HUES48 (cell line): ENCODE measurements around the gene FSHR.

Source experiments
- H3K27ac ChIP-seq: one replicate; pipeline ENCODE4 v1.7.0; 2013; ENCODE audit warnings: low read depth, low read length, inconsistent platforms
- H3K27me3 ChIP-seq: 2 replicates; pipeline ENCODE4 v1.6.1; 2013; ENCODE audit warnings: mild to moderate bottlenecking, low read length; ENCODE audit not compliant: control insufficient read depth, insufficient read depth
- H3K36me3 ChIP-seq: 2 replicates; pipeline ENCODE4 v1.6.1; 2013; ENCODE audit warnings: low read length; ENCODE audit not compliant: control insufficient read depth, insufficient read depth
- H3K4me1 ChIP-seq: 2 replicates; pipeline ENCODE4 v1.6.1; 2013; ENCODE audit warnings: mild to moderate bottlenecking, low read length; ENCODE audit not compliant: control insufficient read depth, insufficient read depth
- H3K4me3 ChIP-seq: 2 replicates; pipeline ENCODE4 v1.5.1; 2013; ENCODE audit warnings: mild to moderate bottlenecking, low read depth, low read length
- H3K9ac ChIP-seq: 2 replicates; pipeline ENCODE4 v1.6.1; 2013; ENCODE audit warnings: mild to moderate bottlenecking, low read depth, low read length, moderate library complexity
- H3K9me3 ChIP-seq: 2 replicates; pipeline ENCODE4 v1.6.1; 2013; ENCODE audit warnings: low read length; ENCODE audit not compliant: control insufficient read depth, insufficient read depth

The FSHR gene

DNA sequence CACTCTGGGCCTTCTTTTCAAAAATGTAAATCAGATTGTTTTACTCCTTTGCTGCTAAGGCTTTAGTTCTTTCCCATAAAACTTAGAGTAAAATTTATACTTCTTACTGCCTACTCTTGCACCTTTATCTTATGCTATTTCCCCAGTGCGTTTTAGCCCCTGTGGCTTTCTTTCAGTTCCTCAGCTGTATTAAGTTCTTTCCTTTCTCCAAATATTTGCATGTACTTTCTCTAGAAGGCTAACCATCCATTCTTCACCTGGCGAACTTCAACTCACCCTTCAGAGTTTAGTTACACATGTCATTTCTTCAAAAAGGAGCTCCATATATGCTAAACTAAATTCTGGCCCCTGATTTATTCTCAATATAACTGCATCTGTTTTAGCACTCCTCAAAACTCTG is 160.7 kb downstream of the FSHR start:
- Histone ChIP-seq H3K9me3 (no peaks in the 10 kb centered on the region), H3K9ac (no peak overlapping the region), H3K27ac (no peak overlapping the region), H3K27me3 (no peaks in the 10 kb centered on the region), H3K4me3 (no peak overlapping the region), H3K36me3 (no peaks in the 10 kb centered on the region), H3K4me1 (no peaks in the 10 kb centered on the region)

DNA sequence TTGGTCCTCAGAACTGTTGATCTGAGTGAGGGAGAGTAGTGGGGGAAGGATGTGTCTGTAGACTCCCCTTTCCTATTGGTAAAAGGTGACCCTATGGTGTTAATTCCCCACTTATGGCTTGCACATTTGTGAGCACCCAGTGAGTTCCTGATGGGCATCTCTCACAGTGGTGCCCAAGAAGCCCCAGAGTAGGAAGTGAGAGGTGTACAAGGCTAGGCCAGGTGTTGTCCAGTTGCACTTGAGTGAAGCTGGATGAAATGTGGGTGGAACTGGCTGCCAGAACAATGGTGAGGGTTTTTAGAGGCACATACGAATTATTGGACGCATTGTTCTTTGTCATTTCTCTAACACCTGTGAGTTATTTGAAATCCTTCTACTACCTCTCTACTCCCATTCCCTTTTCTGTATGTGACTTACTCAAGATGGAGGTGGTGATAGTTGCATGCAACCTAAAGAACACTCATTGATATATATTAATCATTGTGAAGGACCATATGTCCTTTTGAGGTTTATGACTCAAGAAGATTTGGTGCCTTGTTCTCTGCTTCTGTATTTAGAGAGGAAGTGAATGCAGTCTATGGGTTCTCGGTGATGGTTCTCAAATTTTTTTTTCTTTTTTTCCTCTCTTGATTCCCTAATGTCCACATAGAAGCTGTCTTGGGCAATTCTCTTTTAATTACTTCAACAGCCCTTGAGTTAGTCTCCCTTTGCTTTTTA is 162.7 kb downstream of the FSHR start:
- Histone ChIP-seq H3K9ac (no peak overlapping the region), H3K4me1 (no peaks in the 10 kb centered on the region), H3K36me3 (no peaks in the 10 kb centered on the region), H3K4me3 (no peak overlapping the region), H3K27ac (no peak overlapping the region), H3K27me3 (no peaks in the 10 kb centered on the region), H3K9me3 (no peaks in the 10 kb centered on the region)

DNA sequence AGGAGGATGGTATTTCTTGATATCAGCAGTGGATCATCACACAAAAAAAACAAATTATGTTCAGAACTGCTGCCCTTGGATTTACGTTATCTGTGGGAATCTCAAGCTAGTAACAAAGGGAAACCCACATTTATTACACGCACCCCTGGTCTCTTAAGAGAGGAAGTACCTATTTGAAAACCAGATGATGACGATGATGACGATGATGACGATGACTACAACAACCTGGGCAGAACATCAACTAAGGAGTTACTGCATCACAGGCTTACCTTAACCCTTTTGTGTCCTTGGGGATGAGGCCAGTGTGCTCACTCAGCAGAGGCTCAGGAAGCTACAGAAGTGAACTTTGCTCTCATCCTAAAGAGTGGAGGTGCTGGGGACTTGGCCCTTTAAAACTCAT is 169.4 kb downstream of the FSHR start:
- Histone ChIP-seq H3K9me3 (no peaks in the 10 kb centered on the region), H3K4me1 (no peaks in the 10 kb centered on the region), H3K36me3 (no peaks in the 10 kb centered on the region), H3K27me3 (no peaks in the 10 kb centered on the region), H3K9ac (no peak overlapping the region), H3K27ac (no peak overlapping the region), H3K4me3 (no peak overlapping the region)

DNA sequence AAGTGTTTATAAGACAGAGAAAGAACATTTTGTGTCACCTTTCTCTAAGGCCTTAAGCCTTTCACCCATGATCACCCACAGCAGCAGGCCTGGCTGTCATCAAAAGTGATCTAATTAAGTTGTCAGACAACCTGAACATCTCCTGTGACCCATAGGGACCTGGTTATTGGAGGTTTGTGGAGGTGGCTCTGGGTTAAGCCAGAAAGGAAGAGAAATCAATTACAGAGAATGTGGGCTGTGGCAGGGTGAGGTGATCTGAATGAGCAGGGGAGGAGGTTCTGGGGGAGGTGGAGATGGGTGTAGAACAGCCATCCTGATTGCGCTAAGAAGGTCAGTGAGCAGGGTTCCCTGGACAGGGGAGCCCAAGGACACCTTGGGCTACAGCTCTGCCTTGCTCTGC is 170.8 kb downstream of the FSHR start:
- H3K4me1 ChIP-seq = no peaks in the 10 kb centered on the region
- H3K9me3 ChIP-seq = no peaks in the 10 kb centered on the region
- H3K36me3 ChIP-seq = no peaks in the 10 kb centered on the region

DNA sequence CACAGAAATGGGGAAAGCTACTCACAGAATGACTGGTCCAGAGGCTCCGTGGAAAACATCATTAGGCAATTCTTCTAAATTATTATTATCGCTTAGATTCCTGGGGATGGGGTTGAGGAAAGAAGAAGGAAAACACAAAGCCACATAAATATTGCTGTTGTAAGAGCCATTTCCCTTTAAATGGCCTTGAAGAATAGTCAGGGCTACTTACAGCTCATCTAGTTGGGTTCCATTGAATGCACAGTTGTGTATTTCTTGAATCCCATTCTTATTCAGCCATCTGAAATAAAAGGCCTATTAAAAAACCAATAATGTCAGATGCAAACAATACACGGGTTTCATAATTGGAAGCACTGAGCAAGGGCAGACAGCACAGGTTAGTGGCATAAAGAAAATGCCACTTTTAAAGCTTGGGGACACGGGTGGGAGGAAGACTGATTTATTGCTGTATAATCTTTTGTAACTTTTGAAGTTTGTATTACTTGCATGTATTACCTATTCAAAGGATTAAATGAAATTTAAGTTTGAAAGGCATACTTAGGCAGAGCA is 171.4 kb downstream of the FSHR start:
- Histone ChIP-seq H3K9me3 (no peaks in the 10 kb centered on the region), H3K9ac (no peak overlapping the region), H3K36me3 (no peaks in the 10 kb centered on the region), H3K4me1 (no peaks in the 10 kb centered on the region), H3K27me3 (no peaks in the 10 kb centered on the region), H3K27ac (no peak overlapping the region), H3K4me3 (no peak overlapping the region)

More for the DNA sequence above, 170.8 kb downstream of the FSHR start:
- Histone ChIP-seq H3K27ac (no peak overlapping the region), H3K4me3 (no peak overlapping the region), H3K9ac (no peak overlapping the region), H3K27me3 (no peaks in the 10 kb centered on the region)

DNA sequence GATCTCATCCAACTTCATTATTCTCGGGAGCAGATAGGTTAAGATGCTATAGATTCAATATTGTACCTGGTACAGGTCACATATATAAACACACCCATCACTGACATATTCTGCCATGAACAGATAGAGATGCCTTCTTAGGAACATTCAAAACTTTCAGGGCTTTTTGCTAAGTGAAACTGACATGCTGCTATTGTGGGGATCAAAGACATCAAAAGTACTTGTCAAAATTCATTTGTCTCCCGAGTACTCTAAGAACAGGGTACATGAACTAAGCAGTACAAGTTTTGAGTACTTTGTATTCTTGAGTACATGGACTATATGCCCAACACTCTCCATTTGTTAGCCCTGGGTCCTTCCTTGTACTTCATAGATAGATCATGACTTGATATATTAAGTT is 173.5 kb downstream of the FSHR start:
- no peaks in the 10 kb centered on the region for H3K36me3 ChIP-seq
- no peaks in the 10 kb centered on the region for H3K4me1 ChIP-seq
- no peaks in the 10 kb centered on the region for H3K27me3 ChIP-seq
- no peak overlapping the region for H3K9ac ChIP-seq
- H3K9me3 ChIP-seq = no peaks in the 10 kb centered on the region
- H3K4me3 ChIP-seq = no peak overlapping the region
- no peak overlapping the region for H3K27ac ChIP-seq

DNA sequence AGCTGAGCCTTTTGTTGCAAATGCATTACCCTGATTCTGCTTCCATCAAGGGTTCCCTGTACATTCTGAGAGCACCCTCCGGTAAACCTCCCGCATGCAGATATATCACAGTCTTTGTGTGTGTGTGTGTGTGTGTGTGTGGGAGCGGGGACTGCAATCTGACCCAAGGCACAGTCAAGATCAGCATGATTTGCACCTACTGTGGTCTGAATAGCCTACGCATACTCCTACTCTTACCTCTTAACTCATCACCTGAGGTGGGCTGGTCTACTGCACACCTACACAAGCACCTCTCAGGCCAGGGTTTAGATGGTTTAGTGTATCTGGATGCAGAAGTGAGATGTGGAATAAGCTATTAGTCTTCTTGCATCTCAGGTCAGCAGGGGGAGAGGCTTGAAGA is 174.6 kb downstream of the FSHR start:
- H3K9ac ChIP-seq = no peak overlapping the region
- H3K9me3 ChIP-seq = no peaks in the 10 kb centered on the region
- no peaks in the 10 kb centered on the region for H3K36me3 ChIP-seq
- no peaks in the 10 kb centered on the region for H3K27me3 ChIP-seq
- no peak overlapping the region for H3K4me3 ChIP-seq
- H3K4me1 ChIP-seq = no peaks in the 10 kb centered on the region
- no peak overlapping the region for H3K27ac ChIP-seq

DNA sequence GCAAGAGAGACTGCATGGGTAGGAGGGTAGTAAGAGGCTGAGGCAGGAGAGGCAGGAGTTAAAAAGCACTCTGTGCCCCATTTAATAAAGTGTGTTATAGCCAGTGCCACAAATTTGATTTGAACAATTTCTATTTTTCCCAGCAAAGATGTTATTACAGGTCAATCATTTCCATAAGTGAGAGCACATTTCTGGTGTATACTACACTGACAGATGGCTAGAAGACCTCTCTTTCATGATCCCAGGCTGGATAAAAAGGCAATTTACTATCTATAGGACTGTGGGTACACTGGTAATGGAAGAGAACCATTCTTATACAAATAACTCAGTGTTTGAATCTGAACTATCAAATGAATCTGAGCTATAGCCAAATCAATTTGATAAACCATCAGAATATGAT is 176.2 kb downstream of the FSHR start:
- Histone ChIP-seq H3K27ac (no peak overlapping the region), H3K9ac (no peak overlapping the region), H3K4me3 (no peak overlapping the region), H3K4me1 (no peaks in the 10 kb centered on the region), H3K27me3 (no peaks in the 10 kb centered on the region), H3K36me3 (no peaks in the 10 kb centered on the region), H3K9me3 (no peaks in the 10 kb centered on the region)

DNA sequence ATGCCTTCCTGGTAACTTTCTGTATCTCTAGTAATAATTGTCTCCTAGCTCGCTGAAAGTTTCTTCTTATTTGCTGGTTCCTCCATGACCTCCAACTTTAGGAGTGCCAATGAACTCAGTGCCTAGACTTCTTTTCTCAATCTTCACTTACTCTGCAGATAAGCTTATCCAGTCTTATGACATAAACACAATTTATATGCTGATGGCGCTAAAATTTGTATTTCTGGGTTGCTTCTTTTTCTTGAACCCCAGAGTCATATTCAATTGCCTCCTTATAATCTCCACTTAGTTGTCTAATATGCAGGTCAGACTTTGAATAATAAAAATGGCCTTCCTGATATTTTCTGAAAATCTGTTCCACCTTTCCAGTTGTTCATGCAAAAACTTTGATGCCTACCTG is 182.5 kb downstream of the FSHR start:
- H3K9me3 ChIP-seq = no peaks in the 10 kb centered on the region
- H3K27me3 ChIP-seq = no peaks in the 10 kb centered on the region
- H3K27ac ChIP-seq = no peak overlapping the region
- no peaks in the 10 kb centered on the region for H3K4me1 ChIP-seq
- no peaks in the 10 kb centered on the region for H3K36me3 ChIP-seq
- H3K9ac ChIP-seq = no peak overlapping the region
- no peak overlapping the region for H3K4me3 ChIP-seq

DNA sequence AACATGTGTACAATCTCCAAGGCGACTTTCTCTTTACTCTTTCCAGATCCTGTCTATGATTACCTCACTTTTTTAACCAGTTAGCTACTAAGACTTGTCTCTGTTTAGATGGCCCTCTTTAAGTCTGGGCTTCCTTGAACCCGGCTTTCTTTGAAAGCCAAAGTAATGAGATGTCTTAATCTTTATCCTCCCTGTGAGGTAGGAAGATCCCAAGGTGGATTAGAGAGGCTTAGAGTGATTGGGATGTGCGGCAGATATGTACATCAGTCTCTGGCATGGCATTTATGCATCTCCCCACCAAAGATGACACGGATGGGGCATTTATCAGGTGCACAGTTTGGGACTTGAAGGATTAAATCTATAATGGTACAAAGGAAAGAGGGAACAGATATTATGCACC is 186.3 kb downstream of the FSHR start:
- Histone ChIP-seq H3K4me1 (peaks cover 6% of the 10 kb centered on the region; the same call in 1 of the 2 replicates), H3K36me3 (no peaks in the 10 kb centered on the region), H3K4me3 (no peak overlapping the region), H3K27ac (no peak overlapping the region), H3K9ac (no peak overlapping the region), H3K27me3 (no peaks in the 10 kb centered on the region), H3K9me3 (no peaks in the 10 kb centered on the region)

DNA sequence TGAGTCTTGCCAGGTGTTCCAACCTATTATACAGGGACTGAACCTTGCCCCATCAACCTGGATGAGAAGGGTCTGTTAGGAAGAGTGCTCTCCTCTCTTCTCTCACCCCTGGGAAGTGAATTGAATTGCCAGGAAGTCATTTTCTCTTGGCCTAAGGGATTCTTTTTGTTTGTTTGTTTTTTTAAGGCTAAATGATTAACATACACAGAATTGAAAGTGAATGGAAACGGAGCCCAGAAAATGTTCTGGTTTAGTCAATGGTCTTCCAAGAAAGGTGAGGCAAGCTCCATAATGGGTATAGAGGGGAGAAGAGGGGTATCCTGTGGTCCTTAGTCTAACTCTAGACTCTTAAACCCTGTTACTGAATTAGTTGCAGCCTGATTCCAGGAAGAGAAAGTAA is 189.1 kb downstream of the FSHR start:
- Histone ChIP-seq H3K9ac (no peak overlapping the region), H3K36me3 (no peaks in the 10 kb centered on the region), H3K4me3 (no peak overlapping the region), H3K27me3 (no peaks in the 10 kb centered on the region), H3K27ac (no peak overlapping the region), H3K4me1 (peaks cover 6% of the 10 kb centered on the region; the same call in 1 of the 2 replicates), H3K9me3 (no peaks in the 10 kb centered on the region)
